Frontal cortex (tissue), 4 donors: ENCODE results near the gene TK2. TPM values are rescaled to one million over a fixed set of nuclear protein-coding genes. Genes with fewer than 3 reads are reported as not detected.
A peak's percentile ranks its signal among the peaks of the same experiment; 100 is the strongest.

ENCODE experiments used
- DNase-seq, 2 donors: peaks; one replicate each; pipeline ENCODE4 v3.0.0; 2012; ENCODE audit warnings: low spot score in 2 of 2
- FAIRE-seq: peaks from 2 replicates; lab custom pipeline; 2012; peaks lifted over from hg19 to GRCh38; lab: Jason Lieb, UNC
- total RNA-seq: library from RNA; depleted of rRNA; stranded (reverse); fragments of >200 nt; gene quantifications from one replicate; pipeline ENCODE4 v1.2.3, GENCODE V29; 2014
- donor health status: control.
- donor health status: control.
- donor health status: control.

TK2 gene
- total RNA-seq, 1 donor from 2014 or later, result 20.0 TPM

DNA sequence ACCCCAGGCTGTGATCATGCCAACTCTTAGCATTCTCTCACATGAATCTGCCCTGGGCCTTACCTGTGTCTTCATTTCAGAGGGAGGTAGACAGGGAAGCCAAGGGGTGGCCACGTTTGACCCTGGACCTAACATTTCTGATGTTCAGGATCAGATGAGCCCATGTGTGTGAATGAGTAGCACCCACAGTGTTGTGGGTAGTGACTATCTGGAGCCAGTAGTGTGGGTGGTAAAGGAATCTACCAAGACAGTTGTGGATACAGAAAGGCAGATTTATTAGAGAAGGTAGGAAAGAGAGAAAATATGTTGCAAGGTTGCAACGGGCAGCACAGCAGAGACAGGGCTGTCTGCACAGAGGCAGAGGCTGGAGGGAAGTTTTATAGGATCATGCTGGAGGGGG is 60.5 kb downstream of the TK2 start:
- no peak for FAIRE-seq

DNA sequence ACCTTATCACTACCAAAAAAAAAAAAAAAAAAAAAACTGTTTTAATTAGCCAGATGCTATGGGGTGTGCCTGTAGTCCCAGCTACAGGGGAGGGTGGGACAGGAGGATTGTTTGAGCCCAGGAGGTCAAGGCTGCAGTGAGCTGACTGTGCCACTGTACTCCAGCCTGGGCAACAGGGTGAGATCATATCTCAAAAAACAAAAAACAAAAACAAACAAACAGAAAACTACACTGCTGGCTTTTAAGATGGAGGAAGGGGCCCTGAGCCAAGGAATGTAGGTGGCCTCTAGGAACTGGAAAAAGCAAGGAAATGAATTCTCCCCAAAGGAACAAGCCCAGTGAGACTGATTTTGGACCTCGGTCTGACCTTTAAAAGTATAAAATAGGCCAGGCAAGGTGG is 61.4 kb downstream of the TK2 start:
- DNase-seq, result no peak
- no peak for FAIRE-seq

More for the DNA sequence above, 60.5 kb downstream of the TK2 start:
- DNase-seq, result no peak

DNA sequence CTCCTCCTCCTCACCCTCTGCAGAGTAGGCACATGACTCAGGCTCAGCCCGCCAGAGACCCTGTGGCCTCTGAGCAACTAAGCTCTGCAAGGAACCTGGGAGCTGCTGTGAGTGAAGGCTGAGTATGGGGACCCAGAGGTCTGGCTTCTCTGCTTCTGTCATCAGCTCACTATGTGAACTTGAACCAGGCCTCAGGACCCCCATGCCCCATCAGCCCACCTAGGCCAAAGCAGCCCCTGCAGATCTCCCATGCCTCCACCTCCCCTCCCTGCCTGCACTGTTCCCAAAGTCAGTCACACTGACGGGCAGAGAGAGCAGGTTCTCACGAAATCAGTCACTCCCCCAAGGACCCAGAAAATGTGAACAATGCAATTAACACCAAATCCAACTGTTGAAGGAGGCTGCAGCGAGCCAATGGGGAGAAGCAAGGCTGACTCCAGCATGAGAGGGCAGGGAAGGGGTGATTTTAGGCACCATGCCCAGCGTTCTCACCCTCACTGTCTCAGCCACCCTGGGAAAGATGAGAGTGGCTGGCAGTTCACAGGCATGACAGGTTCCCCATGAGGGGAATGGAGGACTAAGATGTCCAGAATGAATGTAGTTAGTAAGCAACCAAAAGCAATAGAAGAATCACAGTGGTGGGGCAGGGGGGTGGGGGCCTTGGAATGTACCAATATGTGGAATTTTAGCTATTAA is 62.2 kb downstream of the TK2 start:
- DNase-seq, result no peak
- no peak for FAIRE-seq

DNA sequence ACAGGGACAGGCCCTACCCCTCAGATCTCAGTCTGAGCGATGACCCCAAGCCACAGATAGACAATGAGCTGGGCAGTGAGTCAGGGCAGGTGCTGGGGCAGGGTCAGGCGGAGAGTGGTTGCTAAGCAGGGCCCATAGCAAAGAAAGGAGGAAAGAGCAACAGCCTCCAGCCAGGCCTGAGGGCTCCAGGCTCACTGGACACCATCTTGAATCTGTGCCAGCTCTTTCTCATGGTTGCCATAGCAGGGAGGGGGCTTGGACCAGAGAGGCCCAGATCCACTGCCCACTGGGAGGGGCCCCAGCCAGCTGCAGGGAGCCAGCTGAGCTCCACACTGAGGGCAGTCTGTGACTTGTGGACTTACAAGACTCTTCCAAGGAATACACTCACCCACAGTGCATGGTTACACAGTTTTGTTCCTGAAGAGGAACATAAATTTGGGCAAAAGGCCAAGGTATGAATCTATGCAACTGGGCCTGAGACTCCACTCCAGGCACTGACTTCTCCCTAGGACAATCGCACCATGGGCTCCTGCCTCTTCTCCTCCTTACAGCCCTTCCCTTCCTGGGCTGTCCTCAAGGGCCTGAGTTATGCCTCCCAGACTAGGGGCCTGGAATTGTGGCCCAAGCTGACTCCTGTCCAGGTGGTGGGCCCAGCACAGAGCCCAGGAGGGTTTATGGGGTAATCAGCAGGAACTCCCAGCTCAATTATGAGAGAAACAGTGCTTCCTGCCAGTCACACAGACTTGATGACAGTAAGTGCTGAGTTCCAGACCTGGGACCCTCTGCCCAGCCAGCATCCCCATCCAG is 62.9 kb downstream of the TK2 start:
- DNase-seq, result peak in 1 of 2 donors; percentile 39
- no peak for FAIRE-seq

DNA sequence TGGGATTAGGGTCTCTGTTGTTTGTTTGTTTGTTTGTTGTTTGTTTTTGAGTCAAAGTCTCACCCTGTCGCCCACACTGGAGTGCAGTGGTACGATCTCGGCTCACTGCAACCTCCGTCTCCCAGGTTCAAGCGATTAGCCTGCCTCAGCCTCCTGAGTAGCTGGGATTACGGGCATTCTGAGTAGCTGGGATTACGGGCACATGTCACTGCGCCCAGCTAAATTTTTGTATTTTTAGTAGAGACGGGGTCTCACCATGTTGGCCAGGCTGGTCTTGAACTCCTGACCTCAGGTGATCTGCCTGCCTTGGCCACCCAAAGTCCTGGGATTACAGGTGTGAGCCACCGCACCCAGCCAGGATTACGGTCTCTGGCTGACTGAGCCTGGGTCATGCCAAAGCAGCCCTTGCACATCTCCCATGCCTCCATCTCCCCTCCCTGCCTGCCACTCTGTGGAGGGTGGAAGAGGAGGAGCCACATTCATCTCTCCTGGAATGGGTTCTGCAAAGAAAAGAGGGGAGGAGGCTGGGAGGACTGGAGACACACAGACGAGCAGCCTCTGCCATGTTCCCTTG is 63.6 kb downstream of the TK2 start:
- FAIRE-seq (no peak), DNase-seq (no peak)

DNA sequence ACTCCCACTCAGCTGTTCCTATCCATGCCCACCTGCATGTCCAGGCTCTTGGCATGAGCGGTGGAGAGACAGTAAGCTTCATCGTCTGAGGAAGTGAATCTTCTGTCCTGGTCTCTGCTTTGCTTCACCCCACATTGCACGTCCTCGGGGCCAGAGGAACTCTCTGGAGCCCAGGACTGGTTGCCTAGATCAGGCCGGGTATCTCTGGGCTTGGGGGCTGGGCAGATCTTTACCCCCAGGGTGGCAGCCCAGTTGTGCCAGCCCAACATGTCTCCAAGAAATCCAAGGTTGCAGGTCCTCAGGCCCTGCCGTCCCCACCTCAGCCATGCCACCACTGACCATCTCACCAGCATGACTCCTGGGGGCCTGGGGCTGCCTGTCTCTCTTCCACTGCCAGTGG is 64.5 kb downstream of the TK2 start:
- no peak for FAIRE-seq
- DNase-seq, result no peak

DNA sequence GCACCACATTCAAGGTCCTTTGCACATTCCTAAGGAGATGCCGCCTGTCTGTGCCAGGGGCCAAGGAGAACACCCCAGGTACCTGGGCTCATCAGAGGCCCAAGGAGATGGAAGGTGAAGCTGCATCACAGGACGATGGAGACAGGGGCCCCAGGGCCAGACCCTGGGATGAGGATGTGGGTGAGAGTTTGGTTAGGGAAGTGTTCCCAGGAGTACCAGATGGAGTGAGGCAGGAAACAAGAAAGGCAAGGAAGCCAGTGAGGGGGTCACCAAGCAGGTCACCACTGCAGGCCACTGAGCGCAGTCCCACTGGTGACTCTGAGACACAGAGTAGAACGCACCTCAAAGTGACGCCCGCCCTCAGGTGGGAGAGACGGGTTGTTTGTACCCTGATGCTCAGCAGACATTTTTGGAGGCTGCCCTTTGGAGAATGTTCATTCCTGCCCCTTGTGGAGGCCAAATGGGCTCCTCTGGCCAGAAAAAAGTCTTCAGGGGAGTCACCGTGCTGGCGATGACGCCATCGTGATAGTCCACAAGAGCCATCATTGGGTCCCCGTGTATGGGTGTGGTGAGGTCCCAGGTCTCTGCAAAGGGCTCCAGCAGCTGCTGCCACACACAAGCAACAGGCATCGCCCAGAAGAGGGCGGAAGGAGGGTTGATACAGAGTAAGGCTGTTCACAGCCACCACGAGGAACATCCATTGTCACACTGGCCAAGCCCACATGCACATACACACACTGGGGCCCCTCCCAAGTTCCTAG is 65.3 kb downstream of the TK2 start:
- DNase-seq, result no peak
- no peak for FAIRE-seq

DNA sequence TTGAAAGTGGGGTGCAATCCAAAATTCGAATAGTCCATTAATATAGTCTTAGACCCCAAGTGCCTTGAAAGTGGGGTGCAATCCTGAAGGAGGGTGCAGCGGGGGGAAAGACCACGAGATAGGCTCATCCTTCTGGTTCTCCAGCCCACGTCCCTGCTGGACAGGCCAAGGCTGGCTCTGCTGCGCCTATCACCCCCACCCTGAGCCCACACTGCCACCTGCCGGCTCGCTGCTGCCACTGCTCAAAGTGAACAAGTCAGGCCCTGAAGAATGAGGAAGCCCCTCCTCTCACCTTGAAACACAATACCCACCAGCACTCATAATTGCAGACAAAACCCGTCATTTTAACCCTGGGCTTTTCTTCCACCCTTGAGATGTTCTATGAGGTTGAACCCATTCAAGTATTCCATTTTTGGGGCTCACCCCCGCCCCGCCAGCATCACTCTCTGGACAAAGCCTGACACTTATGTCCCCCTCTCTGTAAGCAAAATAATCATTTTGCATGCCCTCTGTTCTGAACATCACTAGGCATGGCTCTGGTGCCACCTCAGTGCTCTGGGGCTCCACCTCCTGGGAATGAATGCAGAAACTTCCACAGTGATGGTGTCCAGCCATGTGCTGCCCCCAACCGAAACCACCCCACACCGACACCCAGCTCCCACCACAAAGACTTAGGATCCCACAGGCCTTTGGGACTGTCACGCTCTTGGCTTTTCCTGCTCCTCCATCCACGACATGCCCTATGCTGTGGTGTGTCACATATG is 66.1 kb downstream of the TK2 start:
- DNase-seq, result peak; percentile 57 to 79
- no peak for FAIRE-seq

DNA sequence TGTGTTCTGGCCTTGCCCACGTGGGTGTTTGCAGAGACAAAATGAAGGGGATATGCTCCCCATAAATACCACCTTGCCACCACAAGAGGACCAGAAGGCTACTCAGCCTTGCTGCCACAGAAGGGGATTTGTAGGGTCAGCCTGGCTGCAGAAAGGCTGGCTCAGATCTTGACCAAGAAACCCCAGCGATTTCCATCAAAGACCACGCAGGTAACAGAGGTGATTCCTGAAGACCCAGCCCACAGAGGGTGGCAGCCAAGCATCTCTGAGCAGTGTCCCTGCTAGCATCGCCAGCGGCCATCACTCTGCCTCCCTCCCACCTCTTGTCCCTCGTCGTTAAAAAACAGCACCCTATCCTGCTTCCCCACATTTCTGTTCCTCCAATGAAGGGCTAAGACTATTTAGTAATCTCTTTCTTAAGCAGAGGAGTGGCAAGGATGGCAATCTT is 68.0 kb downstream of the TK2 start:
- DNase-seq (no peak), FAIRE-seq (no peak)

DNA sequence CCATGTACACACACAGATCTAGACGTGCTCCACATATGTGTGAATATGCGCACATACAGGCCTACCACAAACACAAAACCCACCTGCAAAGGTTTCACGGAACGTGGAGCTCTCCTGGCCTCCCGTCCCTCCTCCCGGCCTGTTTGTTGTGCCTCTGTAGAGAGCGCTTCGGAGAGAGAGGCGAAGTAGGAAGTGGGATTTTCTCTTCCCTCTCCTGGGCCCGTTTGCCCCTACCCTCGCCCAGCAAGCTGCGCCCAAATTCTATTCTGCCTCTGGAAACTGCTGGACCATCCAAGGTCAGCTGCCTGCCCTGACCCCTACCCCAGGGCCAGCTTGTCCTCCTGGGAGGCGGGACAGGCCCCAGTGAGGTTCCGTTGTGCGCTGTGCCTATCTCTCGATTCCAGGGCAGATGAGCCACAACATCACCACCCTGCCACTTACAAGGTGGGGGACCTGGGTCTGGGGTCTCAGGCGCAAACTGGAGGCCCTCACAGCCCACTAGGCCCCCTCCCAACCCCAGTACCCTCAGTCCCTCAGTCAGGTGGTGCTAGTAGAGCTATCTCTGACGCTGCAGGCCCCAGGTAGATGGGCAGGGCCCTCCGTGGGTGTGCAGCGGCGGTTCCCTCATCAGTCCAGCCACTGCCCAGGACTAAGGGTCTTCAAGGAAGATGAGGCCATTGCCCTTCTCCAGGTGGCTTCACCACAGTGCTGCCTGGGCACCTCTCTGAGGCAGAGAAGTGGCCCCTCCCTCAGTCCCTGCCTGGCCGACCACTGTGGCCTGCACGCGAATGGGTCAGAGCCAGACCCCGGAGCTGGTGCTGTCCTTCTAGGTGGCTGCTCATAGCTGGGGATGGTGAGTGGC is 68.6 kb downstream of the TK2 start:
- FAIRE-seq (no peak), DNase-seq (no peak)

DNA sequence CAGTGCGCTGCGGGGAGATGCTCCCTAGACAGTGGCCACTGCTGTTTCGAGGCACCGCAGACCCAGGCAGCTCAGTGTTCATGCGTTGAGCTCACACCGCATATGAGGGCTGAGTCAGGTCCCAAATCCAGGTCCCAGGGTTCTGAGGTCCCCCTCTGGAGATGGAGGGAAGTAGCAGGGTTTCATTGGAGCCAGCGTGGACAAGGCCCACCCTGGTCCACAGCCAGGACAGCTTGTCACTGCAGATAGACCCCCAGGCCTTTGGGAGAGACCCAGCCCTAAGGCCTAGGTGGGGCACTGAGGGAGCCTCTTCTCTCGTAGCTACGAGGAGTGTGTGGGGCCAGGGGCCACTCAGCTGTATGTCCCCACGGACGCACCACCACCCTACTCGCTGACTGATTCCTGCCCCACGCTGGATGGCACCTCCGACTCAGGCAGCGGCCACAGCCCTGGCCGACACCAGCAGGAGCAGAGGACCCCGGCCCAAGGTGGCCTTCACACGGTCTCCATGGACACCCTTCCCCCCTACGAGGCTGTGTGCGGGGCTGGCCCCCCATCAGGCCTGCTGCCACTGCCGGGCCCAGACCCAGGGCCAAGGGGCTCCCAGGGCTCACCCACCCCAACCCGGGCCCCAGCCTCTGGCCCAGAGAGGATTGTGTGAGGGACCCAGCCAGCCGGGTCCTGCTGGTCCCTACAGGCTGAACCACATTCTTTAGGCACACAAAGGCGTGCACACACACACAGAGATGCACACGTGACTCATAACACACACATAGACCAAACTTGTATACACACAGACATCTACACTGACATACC is 69.4 kb downstream of the TK2 start:
- FAIRE-seq (no peak), DNase-seq (no peak)

DNA sequence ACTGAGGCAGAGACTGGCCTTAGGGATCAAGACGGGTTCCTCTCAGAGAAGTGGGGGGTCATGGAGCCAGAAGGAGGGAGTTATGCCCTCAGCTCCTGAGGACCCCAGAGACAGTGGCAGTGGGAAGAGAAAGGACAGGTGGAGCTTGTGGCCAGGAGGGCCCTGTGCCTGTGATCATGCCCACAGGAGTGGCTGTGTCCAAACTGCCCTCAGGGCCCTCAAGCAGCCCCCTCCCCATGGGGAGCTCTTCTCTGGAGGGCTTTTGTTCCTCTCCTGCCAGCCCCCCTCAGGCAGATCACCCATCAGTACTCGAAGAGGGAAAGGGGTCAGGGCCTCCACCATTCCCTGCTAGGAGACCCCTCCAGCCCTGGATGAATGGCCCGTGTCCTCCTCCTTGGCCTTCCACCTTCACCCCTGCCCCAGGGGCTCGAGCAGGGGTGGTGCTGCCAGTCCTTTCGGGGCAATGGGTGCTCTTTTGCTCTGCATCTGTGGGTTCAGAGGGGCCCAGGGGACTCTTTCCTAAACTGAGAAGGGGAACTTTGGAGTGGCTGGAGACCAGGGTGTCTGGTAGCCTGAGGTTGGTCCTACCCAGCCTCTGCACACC is 70.2 kb downstream of the TK2 start:
- FAIRE-seq (no peak), DNase-seq (no peak)

DNA sequence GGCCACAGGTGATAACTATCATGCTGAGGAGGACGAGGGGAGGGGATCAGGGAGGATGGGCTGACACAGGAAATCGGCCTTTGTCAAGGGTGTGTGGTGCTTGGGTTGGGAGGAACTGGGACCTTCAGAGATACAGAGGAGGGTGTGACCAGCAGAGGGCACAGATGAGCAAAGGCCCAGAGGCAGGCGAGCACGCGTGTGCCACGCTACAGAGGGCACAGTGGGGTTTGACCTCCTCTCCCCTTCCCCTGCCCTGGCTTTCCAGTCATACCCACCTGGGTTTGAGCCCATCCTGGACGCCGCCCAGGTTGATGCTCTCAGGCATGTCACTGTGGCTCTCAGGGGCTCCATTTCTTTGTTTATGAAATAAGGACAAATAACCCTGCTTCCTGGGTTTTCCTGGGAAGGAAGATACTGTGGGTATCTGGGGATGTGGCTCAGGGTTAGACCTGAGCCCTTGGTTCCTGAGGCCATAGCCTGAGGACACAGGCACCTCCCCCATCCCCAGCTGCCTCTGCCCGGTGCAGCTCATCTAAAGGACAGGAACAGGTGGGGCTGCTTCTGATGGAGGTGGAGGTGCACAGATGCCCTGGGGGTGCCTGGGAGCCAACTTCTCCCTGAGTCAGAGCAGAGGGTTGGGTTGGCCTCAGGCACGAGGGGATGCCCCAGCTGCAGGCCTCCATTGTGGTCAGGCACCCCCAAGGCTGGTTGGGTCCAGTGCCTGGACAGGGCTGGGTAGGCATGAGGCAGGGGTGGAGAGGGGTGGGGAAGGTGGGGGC is 71.0 kb downstream of the TK2 start:
- FAIRE-seq, result no peak

DNA sequence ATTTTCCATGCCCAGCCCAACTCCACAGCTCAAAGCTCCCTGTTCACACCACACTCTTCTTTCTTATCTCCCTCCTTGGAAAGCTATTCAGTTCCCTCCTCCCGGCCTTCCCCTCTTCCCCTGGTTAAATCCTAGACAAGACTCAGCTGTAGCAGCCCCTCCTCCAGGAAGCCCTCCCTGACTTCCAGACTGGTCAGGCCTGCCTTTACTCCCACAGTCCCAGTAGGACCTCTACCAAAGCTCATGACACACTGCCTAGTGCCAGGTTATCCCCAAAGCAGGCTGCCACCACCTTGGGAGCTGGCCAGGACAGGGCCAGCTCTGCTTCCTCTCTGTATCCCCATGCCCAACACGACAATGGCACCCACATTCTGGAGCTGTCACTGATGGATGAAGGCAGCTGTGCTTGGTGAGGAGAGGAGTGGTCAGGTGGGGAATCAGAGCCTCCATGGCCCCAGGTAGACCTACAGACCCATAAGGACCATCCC is 72.8 kb downstream of the TK2 start:
- DNase-seq (no peak), FAIRE-seq (no peak)

More for the DNA sequence above, 71.0 kb downstream of the TK2 start:
- DNase-seq, result peak; percentile 50 to 72

DNA sequence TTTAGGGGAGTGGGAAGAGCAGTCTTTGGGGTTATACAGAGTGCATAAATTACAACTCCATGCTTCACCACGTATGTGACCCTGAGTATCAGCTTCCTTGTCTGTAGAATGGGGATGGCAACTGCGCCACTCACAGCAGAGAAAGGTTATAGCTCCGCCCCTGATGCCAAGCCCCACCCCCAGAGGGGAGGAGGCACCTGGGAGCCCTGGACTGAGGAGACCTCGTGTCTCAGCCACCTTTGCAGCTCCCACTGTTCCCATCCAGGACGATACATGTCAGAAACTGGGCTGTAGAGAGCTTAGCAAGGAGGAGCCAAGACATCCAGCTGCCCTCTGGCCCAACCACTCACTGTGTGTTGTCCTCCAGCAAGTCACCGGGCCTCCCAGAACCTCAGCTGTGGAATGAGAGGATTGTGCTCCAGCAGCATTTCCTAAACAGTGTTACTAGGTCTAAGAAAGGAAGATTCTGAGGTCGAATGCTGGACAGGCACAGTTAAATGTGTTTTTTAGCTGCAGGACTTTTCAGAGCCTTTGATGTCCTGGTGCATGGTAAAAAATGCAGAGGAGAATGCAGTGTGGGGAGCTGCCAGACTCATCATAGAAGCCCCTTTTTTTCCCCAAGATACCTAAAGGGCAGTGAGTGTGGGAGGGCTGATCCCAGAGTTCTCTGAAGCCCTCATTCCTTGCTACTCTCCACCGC is 73.4 kb downstream of the TK2 start:
- no peak for DNase-seq

DNA sequence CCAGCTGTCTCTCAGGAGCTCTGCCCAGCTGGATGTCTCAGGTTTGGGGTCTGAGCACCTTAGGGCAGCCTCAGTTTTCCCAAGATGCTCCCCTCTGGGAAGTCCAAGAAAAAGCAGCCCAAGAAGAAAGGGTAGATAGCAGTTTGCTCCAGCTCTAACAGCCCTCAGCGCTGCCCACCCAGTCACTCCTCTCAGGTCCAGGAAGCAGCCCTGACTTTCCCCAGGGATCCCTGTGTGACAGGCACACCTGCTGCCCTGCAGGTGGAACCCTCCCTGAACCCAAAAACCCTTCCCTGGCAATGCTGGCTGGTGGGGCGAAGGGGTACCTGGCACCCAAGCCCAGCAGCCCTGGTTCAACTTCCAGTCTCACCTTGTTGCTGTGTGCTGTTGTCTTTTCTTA is 74.7 kb downstream of the TK2 start:
- FAIRE-seq (no peak), DNase-seq (no peak)

More for the DNA sequence above, 73.4 kb downstream of the TK2 start:
- FAIRE-seq, result no peak
